ENCODE data around the gene COPG2. TPM values are rescaled to one million over a fixed set of nuclear protein-coding genes. Genes with fewer than 3 reads are reported as not detected.

Gene COPG2
- total RNA-seq, 1 donor from 2014 or later: 16.9 TPM

GRCh38 chr7:130490311-130490791 is 178.2 kb downstream of the COPG2 start:
- intact Hi-C loops (cut with DNase I): no loop called here
- no peak for DNase-seq
- peak overlapping the region; percentile 48 for H3K4me3 ChIP-seq

GRCh38 chr7:130489140-130489983 is 179.2 kb downstream of the COPG2 start:
- TF ChIP-seq CTCF (IDR thresholded peaks at IDR 0.05): no peak
- no peak for DNase-seq
- intact Hi-C loops (cut with DNase I): no loop called here
- no peaks in the 10 kb centered on the region for H3K36me3 ChIP-seq
- no peak overlapping the region for H3K4me3 ChIP-seq
- peak overlapping the region; percentile 27 for H3K27ac ChIP-seq
- peaks cover 32% of the 10 kb centered on the region for H3K4me1 ChIP-seq
- ATAC-seq: no peak
- H3K9me3 ChIP-seq: no peaks in the 10 kb centered on the region
- peaks cover 9% of the 10 kb centered on the region for H3K27me3 ChIP-seq (ENCODE audit: low read depth)

More at GRCh38 chr7:130490311-130490791, 178.2 kb downstream of the COPG2 start:
- ATAC-seq: no peak
- Histone ChIP-seq H3K27ac (peak overlapping the region; percentile 11), H3K9me3 (no peaks in the 10 kb centered on the region), H3K4me1 (peaks cover 30% of the 10 kb centered on the region), H3K27me3 (ENCODE audit: low read depth) (peaks cover 9% of the 10 kb centered on the region), H3K36me3 (no peaks in the 10 kb centered on the region)
- TF ChIP-seq CTCF (IDR thresholded peaks at IDR 0.05): no peak

DNA sequence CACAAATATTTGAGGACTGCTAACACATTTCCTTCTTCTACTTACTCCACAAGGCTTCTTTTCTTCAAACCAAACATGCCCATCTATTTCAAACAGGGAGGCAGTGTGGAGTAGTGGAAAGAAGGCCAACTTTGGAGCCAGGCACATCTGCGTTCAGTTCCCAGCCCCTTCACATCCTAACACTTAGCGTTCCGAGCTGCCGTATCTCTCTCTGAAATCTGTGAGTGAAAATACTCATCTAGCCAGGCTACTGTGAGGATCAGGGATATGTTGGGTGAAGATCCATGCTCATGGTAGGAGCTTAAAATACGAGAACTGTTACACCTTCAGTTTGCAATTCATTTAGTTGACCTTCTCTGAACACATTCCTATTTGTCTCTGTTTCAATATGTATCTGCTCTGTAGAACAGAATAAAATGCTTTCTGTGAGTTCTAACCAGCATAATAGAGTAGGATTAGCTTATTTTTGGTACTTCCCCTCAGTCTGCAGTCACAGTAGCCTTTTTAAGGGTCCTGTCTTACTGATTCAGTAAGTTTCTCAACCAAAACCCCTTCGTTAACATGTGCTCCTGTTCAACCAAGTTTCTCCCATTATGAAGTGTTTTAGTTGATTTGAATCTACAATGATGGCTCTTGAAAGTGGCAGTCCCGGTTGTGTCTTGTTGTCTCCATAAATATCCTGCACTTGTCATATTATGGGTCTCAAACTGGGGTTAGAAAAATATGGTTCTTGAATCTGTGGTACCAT is 180.0 kb downstream of the COPG2 start:
- ATAC-seq (no peak), DNase-seq (no peak)
- Histone ChIP-seq H3K27ac (no peak overlapping the region), H3K36me3 (no peaks in the 10 kb centered on the region), H3K27me3 (ENCODE audit: low read depth) (peaks cover 9% of the 10 kb centered on the region), H3K4me1 (peaks cover 32% of the 10 kb centered on the region), H3K9me3 (no peaks in the 10 kb centered on the region), H3K4me3 (no peak overlapping the region)
- intact Hi-C loops (cut with DNase I): no loop called here
- TF ChIP-seq CTCF (IDR thresholded peaks at IDR 0.05): no peak

- ATAC-seq: no peak
- Histone ChIP-seq H3K27me3 (ENCODE audit: low read depth) (peaks cover under 1% of the 10 kb centered on the region), H3K27ac (no peak overlapping the region), H3K9me3 (no peaks in the 10 kb centered on the region), H3K4me3 (peak overlapping the region; percentile 66), H3K4me1 (peaks cover 26% of the 10 kb centered on the region), H3K36me3 (no peaks in the 10 kb centered on the region)
- no peak for TF ChIP-seq CTCF (IDR thresholded peaks at IDR 0.05)
- intact Hi-C loops (cut with DNase I): no loop called here
- DNase-seq: no peak
Measured at GRCh38 chr7:130486954-130487436, 181.6 kb downstream of the COPG2 start.

DNA sequence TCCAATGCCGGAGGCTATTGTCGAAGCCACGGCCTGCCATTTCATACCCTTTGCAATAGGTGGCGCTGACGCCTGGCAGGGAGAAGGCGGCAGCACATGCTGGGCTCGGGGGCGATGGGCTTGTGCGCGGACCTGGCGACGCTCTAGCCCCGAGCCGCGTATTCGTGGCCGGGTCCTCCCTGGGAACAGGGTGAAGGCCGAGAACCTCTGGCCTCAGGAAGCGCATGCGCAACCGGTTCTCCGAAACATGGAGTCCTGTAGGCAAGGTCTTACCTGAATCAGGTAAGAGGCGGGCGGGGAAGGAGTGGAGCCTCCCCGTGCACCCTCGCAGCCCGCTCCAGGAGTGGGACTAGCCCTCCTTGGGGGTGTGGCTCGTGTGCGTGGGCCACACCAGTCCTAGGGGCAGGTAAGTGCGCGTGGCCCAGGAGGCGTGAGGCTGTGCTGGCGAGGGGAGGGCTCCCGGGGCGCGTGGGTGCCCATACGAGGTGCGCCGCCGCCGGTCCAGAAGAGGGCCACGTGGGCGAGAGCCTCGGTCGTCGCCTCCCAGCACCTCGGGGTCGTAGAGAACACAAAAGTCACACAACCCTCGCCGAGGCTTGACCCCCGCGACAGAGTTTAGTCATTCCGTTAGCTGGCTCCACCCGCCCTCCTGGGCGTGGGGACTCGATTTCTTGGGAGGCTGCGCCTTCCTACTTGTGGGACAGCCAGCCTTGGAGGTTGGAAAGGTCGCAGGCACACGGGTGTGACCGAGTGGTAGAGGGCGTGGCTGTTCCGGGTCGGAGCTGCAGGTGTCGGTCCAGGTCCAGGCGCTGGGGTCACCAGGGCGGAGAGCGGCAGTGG is 182.2 kb downstream of the COPG2 start:
- Histone ChIP-seq H3K4me3 (peak overlapping the region; percentile 66), H3K9me3 (no peaks in the 10 kb centered on the region), H3K36me3 (no peaks in the 10 kb centered on the region), H3K27me3 (ENCODE audit: low read depth) (no peaks in the 10 kb centered on the region), H3K4me1 (peaks cover 22% of the 10 kb centered on the region), H3K27ac (peak overlapping the region; percentile 39)
- ATAC-seq (peak; percentile 95 to 96), DNase-seq (peak; percentile 90)
- peak; percentile 83 for TF ChIP-seq CTCF (IDR thresholded peaks at IDR 0.05)
- intact Hi-C loops (cut with DNase I): no loop called here

Data from lower lobe of right lung (tissue), 2 donors.